ENCODE measurements around the gene SETD2. TPM values are rescaled to one million over a fixed set of nuclear protein-coding genes. Genes with fewer than 3 reads are reported as not detected.
"Not testable (repeated sequence)": the region's sequence is repeated elsewhere in the genome, so short reads cannot be mapped to it uniquely, and the experiment has no call there.

Gene SETD2, protein sequence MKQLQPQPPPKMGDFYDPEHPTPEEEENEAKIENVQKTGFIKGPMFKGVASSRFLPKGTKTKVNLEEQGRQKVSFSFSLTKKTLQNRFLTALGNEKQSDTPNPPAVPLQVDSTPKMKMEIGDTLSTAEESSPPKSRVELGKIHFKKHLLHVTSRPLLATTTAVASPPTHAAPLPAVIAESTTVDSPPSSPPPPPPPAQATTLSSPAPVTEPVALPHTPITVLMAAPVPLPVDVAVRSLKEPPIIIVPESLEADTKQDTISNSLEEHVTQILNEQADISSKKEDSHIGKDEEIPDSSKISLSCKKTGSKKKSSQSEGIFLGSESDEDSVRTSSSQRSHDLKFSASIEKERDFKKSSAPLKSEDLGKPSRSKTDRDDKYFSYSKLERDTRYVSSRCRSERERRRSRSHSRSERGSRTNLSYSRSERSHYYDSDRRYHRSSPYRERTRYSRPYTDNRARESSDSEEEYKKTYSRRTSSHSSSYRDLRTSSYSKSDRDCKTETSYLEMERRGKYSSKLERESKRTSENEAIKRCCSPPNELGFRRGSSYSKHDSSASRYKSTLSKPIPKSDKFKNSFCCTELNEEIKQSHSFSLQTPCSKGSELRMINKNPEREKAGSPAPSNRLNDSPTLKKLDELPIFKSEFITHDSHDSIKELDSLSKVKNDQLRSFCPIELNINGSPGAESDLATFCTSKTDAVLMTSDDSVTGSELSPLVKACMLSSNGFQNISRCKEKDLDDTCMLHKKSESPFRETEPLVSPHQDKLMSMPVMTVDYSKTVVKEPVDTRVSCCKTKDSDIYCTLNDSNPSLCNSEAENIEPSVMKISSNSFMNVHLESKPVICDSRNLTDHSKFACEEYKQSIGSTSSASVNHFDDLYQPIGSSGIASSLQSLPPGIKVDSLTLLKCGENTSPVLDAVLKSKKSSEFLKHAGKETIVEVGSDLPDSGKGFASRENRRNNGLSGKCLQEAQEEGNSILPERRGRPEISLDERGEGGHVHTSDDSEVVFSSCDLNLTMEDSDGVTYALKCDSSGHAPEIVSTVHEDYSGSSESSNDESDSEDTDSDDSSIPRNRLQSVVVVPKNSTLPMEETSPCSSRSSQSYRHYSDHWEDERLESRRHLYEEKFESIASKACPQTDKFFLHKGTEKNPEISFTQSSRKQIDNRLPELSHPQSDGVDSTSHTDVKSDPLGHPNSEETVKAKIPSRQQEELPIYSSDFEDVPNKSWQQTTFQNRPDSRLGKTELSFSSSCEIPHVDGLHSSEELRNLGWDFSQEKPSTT (N-terminal part only)
- 41.5 and 42.0 TPM in 2 replicates for total RNA-seq

DNA sequence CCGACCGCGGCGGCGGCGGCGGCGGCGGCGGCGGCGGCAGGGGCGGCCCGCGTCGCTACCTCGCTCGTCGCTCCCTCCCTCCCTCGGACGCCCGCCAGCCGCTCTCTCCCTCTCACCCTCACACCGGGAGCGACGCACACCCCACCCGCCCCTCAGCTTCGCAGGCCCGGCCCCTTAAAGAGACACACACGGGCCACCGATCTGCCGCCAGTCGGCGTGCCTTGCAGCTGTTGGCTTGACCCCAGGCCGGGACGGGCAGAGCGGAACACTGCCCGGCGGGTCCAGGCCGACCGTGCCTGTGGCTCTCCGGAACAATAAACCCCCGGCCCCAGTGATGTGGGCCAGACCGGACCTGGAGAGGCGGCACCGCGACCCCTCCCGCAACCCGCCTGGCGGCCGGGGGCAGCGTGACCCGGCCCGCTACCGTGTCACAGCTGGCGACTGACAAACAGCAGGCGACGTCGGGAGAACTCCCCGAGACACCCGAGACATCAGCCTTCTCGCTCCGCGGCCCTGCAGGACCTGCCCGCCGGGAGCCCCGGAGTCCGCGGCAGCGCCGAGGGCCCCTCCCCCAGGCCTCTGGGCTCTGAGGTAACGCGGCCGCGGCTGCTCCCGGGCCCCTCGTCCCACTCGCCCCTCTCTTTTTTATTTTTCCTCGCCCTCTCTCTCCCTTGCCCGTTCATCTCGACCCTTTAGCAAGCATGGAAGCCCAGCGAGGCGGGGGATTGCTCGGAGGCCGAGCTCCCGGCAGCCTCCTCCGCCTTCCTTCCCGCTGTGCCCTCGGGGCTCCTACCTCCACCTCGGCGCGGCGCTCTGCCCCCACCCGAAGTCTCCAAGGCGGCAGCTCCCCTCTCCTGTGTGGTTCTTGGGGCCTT lies at the start of gene SETD2:
SETD2 (minus strand) TSS at position 107 of the 875 bp plus-strand sequence. CDS start 189 bp downstream, outside the sequence.
- H3K4me1 Mint-ChIP-seq: peaks cover 46% of the 10 kb centered on the region
- intact Hi-C loops (cut with micrococcal nuclease): loop anchor here (1.0 to 10.0 kb wide), 6 partner anchors 42 to 621 kb away; partner anchors contain the start of genes CCDC12, NBEAL2 and SMARCC1
- H3K27ac Mint-ChIP-seq: peak within 1 kb of the TSS; percentile 98
- peak; percentile 94 for DNase-seq
- H3K27me3 Mint-ChIP-seq: no peaks in the 10 kb centered on the region
- peak within 1 kb of the TSS; percentile 94 for H3K4me3 Mint-ChIP-seq
- peaks cover 25% of the 10 kb centered on the region for H3K36me3 Mint-ChIP-seq (ENCODE audit: low read depth)
- no peaks in the 10 kb centered on the region for H3K9me3 Mint-ChIP-seq

DNA sequence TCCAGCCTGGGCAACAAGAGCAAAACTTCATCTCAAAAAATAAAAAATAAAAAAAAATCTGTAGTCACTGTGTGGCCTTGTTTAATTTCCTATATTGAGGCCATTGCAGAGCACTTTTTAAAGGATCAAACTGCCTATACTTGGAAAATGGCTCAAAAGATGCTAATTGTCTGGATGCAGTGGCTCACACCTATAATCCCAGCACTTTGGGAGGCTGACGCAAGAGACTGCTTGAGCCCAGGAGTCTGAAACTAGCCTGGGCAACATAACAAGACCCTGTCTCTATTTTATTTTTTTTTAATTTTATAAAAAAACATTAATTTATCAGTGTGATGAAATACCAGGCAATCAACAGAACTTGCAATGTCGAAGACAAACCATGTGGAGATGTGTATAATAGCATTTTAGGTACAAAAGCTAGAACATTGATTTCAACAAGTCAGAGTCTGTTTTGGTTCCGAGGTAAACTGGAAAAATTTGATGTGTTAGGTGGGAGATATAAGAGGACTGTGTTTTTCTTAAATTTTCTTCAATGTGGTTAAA lies 47.0 kb upstream of the SETD2 start:
- Mint-ChIP-seq H3K9me3 (no peaks in the 10 kb centered on the region), H3K36me3 (ENCODE audit: low read depth) (no peaks in the 10 kb centered on the region), H3K27me3 (no peaks in the 10 kb centered on the region), H3K4me3 (no peak overlapping the region), H3K4me1 (no peaks in the 10 kb centered on the region), H3K27ac (no peak overlapping the region)
- intact Hi-C loops (cut with micrococcal nuclease): no loop called here
- no peak for DNase-seq

DNA sequence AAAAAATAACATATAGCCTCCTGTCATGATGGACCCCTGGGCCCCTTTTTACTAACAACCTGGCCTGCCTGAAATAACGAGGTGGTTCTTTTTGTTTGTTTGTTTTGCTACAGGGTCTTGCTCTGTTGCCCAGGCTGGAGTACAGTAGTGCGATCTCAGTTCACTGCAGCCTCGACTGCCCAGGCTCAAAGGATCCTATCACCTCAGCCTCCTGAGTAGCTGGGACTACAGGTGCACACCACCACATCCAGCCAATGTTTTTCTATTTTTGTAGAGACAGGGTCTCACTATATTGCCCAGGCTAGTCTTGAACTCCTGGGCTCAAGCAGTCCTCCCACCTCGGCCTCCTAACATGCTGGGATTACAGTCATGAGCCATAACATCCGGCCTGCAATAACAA lies 42.1 kb upstream of the SETD2 start:
- intact Hi-C loops (cut with micrococcal nuclease); H3K4me3 Mint-ChIP-seq; H3K4me1 Mint-ChIP-seq; H3K9me3 Mint-ChIP-seq; H3K27me3 Mint-ChIP-seq; H3K36me3 Mint-ChIP-seq (ENCODE audit: low read depth); DNase-seq; H3K27ac Mint-ChIP-seq: not testable (repeated sequence)

DNA sequence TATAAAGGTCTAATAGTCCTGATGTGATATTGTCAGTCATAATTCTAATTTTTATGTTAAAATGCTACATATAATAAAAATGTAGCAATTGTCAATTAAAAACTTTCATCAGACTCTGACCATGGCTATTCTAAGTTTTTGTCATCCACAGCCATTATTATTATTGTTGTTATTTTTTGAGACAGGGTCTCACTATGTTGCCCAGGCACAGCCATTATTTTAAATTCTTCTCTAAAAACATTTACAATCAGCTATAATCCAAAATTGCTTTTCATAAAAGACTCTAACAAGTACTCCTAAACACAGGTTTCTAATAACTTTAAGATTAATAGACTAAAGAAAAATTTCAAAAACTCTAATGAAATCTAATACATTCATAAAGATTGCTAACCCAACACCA lies 41.0 kb upstream of the SETD2 start:
- Mint-ChIP-seq H3K27me3 (no peaks in the 10 kb centered on the region), H3K36me3 (ENCODE audit: low read depth) (no peaks in the 10 kb centered on the region), H3K27ac (no peak overlapping the region), H3K4me3 (no peak overlapping the region), H3K9me3 (no peaks in the 10 kb centered on the region), H3K4me1 (no peaks in the 10 kb centered on the region)
- intact Hi-C loops (cut with micrococcal nuclease): no loop called here
- no peak for DNase-seq

DNA sequence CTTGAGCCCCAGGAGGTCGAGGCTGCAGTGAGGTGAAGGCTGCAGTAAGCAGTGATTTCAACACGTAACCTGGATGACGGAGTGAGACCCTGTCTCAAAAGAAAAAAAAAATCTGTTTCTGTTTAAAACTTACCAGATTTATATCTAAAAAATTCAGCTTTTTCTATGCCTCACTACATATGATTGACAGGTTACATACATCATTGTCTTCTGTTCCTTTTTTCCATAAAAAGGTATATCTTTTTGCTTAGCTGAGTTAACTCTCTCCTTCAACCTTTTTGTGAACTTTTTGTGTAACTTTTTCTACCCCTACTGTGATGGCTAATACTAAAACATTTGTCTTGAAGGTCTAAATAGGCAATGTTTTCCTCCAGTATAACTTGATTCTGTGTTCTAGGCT lies 38.6 kb upstream of the SETD2 start:
- Mint-ChIP-seq H3K36me3 (ENCODE audit: low read depth) (no peaks in the 10 kb centered on the region), H3K27me3 (no peaks in the 10 kb centered on the region), H3K9me3 (no peaks in the 10 kb centered on the region), H3K4me1 (no peaks in the 10 kb centered on the region), H3K4me3 (no peak overlapping the region), H3K27ac (no peak overlapping the region)
- intact Hi-C loops (cut with micrococcal nuclease): no loop called here
- no peak for DNase-seq

DNA sequence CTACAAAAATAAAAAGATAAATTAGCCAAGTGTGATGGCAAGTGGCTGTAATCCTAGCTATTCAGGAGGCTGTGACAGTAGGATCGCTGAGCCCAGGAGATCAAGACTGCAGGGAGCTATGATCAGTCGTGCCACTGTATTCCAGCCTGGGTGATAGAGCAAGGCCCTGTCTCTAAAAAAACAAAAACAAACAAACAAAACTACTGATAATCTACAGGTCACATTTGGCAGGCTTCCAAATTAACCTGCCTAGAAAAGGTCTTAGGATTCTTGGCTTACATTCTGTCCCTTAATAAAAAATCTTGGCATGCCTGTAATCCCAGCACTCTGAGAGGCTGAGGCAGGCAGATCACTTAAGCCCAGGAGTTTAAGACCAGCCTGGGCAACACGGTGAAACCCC lies 33.4 kb upstream of the SETD2 start:
- no peaks in the 10 kb centered on the region for H3K36me3 Mint-ChIP-seq (ENCODE audit: low read depth)
- intact Hi-C loops (cut with micrococcal nuclease): no loop called here
- H3K27me3 Mint-ChIP-seq: no peaks in the 10 kb centered on the region
- H3K27ac Mint-ChIP-seq: no peak overlapping the region
- no peaks in the 10 kb centered on the region for H3K9me3 Mint-ChIP-seq
- no peak overlapping the region for H3K4me3 Mint-ChIP-seq
- no peaks in the 10 kb centered on the region for H3K4me1 Mint-ChIP-seq
- DNase-seq: no peak

DNA sequence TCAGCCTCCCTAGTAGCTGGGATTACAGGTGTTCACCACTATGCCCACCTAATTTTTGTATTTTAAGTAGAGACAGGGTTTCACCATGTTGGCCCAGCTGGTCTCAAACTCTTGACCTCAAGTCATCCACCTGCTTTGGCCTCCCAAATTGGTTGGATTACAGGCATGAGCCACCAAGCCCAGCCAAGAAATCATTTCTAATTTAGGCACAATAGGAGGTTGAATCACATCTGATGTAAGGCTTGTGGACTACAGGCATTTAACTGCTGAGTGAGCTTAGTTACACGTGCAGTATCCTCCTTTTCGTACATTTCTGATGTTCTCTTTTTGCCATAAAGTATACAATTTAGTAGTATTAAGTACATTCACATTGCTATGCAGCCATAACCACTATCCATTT lies 31.1 kb upstream of the SETD2 start:
- H3K36me3 Mint-ChIP-seq (ENCODE audit: low read depth): no peaks in the 10 kb centered on the region
- no peaks in the 10 kb centered on the region for H3K27me3 Mint-ChIP-seq
- no peaks in the 10 kb centered on the region for H3K9me3 Mint-ChIP-seq
- no peak for DNase-seq
- H3K4me3 Mint-ChIP-seq: no peak overlapping the region
- intact Hi-C loops (cut with micrococcal nuclease): no loop called here
- no peak overlapping the region for H3K27ac Mint-ChIP-seq
- no peaks in the 10 kb centered on the region for H3K4me1 Mint-ChIP-seq

DNA sequence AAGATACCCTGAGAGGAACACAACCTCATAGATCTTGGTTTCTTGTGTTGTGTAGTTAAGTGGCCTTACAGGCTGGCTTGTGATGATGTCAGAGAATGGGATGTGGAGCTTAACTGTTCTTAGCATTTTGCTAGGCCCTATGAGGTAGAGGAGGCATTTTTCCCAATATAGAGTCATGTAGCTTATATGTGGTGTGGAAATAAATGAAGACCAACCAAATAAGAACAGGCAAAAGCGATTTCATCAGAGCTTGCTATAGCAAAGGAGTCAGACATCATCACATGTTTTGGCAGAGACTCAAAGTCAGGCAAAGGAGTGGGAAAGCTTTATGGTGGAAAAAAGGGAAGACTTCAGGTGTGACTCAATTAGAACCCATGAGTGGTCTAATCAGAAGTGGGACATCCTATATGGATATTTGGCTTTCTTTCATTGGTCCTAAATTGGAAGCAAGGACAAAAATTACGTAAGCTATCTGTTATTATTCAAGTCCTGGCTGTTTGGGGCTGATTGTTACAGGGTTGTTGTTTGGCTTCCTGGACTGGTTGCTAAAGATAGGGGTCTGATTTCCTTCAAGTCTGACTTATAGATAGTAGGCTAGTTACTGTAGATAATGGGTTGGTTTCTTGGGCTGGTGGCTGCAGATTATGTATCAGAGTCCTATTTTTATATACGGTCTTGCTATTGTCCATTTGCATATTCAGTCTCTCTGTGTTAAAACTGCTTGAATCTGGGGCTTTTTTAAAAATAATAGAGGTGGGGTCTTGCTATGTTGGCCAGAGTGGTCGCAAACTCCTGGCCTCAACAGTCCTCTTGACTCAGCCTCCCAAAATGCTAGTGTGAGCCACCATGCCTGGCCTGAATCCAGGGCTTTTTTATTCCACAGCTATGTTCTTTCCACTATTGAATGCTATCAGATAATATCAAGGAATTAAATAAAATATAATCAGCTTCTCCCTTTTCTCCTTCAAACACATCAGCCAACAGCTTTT lies 30.3 kb upstream of the SETD2 start:
- Mint-ChIP-seq H3K27me3 (no peaks in the 10 kb centered on the region), H3K4me3 (no peak overlapping the region), H3K4me1 (no peaks in the 10 kb centered on the region), H3K27ac (no peak overlapping the region), H3K9me3 (no peaks in the 10 kb centered on the region), H3K36me3 (ENCODE audit: low read depth) (no peaks in the 10 kb centered on the region)
- DNase-seq: no peak
- intact Hi-C loops (cut with micrococcal nuclease): no loop called here

DNA sequence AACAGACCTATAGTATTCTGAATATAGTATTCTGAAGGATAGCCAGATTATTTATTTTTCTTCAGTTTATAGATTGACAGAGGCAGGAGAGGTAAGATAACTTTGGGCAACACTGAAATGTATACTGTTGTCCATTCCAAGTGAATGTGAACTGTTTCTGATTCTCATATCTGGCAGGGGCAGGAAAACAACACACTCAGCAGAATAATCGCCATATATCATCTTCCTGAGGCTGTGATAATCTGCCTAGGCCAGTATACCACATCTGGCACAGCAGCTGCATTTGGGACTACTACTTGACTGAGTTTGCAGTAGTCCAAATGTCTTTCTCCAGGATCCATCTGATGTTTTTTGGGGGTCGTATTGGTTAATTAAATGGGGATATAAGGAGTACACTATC lies 22.4 kb upstream of the SETD2 start:
- intact Hi-C loops (cut with micrococcal nuclease): no loop called here
- Mint-ChIP-seq H3K9me3 (no peaks in the 10 kb centered on the region), H3K4me1 (no peaks in the 10 kb centered on the region), H3K36me3 (ENCODE audit: low read depth) (no peaks in the 10 kb centered on the region), H3K27ac (no peak overlapping the region), H3K4me3 (no peak overlapping the region), H3K27me3 (no peaks in the 10 kb centered on the region)
- no peak for DNase-seq

DNA sequence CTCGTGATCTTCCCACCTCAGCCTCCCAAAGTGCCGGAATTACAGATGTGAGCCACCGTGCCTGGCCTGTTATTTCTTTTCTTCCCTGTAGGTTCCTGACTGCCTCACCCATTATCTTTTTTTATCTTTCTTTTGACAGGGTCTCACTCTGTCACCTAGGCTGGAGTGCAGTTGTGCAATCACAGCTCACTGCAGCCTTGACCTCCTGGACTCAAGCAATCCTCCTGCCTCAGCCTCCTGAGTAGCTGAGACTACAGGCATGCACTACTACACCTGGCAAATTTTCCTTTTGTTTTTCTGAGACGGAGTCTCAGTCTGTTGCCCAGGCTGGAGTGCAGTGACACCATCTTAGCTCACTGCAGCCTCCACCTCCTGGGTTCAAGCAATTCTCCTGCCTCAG lies 17.8 kb upstream of the SETD2 start:
- H3K27me3 Mint-ChIP-seq; H3K4me1 Mint-ChIP-seq; H3K36me3 Mint-ChIP-seq (ENCODE audit: low read depth); intact Hi-C loops (cut with micrococcal nuclease); H3K4me3 Mint-ChIP-seq; H3K9me3 Mint-ChIP-seq; H3K27ac Mint-ChIP-seq; DNase-seq: not testable (repeated sequence)

DNA sequence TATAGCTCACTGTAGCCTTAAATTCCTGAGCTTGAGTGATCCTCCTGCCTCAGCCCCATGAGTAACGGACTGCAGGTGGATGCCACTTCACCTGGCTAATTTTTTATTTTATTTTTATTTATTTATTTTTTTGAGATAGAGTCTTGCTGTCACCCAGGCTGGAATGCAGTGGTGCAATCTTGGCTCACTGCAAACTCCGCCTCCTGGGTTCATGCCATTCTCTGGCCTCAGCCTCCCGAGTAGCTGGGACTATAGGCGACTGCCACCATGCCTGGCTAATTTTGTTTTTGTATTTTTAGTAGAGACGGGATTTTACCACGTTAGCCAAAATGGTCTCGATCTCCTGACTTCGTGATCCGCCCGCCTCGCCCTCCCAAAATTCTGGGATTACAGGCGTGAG lies 16.1 kb upstream of the SETD2 start:
- intact Hi-C loops (cut with micrococcal nuclease); H3K4me3 Mint-ChIP-seq; H3K36me3 Mint-ChIP-seq (ENCODE audit: low read depth); H3K4me1 Mint-ChIP-seq; DNase-seq; H3K9me3 Mint-ChIP-seq; H3K27me3 Mint-ChIP-seq; H3K27ac Mint-ChIP-seq: not testable (repeated sequence)

DNA sequence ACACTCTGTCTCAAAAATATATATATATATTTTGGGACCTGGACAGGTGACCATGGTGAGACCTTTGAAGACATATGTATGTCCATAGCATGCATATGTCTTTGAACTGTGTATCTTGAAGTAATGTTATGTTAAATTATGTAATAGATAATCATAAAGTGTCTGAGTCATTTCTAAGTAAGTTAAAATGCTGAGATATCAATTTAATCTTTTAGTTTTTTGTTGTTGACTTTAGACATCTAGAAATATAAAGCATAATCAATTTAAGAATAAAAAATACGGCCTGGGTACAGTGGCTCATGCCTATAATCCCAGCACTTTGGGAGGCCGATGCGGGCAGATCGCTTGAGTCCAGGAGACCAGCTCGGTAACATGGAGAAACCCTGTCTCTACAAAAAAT lies 12.7 kb upstream of the SETD2 start:
- Mint-ChIP-seq H3K36me3 (ENCODE audit: low read depth) (peaks cover 14% of the 10 kb centered on the region), H3K27me3 (no peaks in the 10 kb centered on the region), H3K4me3 (no peak overlapping the region), H3K4me1 (peaks cover 4% of the 10 kb centered on the region), H3K9me3 (no peaks in the 10 kb centered on the region), H3K27ac (no peak overlapping the region)
- intact Hi-C loops (cut with micrococcal nuclease): no loop called here
- no peak for DNase-seq
